ENCODE measurements around the gene CLSTN2.

CLSTN2 gene

DNA sequence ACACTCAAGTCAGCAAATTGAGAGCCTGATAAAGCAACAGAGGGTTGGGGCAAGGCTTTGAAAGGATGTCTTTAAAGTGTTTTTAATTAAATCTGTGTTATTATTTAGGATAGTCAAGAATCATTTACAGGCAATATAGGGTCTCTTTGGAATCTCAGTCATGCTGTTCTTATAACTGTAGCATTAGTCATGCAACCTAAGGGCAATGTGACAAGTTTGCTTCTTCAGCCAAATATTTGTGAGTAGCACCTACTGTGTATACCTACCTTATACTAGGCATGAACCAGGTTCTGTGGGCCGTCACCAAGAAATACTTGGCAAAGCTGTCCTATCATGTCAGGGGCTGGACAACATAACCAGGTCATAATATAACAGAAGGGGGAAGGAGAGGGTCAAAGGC is 558.3 kb downstream of the CLSTN2 start:
- no peak for DNase-seq (ENCODE audit: low read depth in 3 of 3, low spot score in 1 of 3)

DNA sequence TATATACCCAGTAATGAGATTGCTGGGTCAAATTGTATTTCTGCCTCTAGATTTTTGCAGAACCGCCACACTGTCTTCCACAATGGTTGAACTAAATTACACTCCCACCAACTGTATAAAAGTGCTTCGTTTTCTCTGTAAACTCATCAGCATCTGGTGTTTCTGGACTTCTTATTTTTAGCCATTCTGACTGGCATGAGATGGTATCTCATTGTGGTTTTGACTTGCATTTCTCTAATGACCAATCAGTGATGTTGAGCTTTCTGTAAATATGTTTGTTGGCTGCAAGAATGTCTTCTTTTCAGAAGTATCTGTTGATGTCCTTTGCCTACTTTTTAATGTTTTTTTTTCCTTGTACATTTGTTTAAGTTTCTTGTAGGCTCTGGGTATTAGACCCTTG is 560.0 kb downstream of the CLSTN2 start:
- DNase-seq (ENCODE audit: low read depth in 3 of 3, low spot score in 1 of 3): no peak

DNA sequence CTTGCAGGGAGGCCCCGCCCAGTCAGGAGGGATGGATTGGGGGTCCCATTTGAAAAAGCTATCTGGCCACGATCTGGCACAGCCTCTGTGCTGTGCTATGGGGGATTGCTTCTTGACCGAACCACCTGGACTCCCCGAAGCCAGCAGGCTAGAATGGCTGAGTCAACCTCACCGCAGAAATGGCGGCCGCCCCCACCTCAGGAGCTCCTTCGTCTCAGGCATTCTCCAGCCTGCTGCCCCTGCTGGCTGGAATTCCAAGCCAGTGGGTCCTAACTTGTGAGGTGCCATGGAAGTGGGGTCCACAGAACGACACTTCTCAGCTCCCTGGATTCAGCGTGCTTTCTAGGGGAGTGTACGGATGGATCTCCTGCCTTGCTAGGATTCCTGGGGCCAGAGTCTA is 562.3 kb downstream of the CLSTN2 start:
- DNase-seq (ENCODE audit: low read depth in 3 of 3, low spot score in 1 of 3): no peak

DNA sequence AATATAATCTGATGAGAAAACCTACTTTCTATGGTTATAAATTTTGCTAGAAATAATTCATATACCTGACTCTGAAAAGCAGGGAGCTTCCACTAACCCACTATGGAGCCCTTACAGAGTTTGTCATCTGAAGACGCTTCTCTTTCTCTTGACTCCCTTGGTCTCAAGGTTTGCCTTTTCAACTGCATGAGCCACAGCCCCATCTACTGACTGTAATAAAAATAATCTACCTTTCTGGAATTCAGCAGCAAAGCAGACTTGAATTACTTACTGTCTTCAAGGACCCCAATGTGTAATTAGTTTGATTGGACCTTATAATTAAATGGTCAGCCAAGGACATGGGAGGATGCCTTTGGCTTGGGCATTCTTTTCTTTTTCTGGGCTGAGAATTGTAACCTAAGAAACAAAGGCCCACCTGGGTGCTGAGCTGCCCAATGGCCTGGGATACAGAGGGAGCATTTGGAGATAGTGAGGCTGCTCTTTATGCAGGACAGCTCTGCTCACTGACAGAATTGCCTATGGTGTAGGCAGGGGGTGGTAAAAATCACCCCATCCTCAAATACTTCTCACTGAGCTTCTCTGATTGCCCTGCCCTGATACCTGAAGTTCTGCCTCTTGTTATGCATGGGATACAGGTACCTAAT is 564.3 kb downstream of the CLSTN2 start:
- no peak for DNase-seq (ENCODE audit: low read depth in 3 of 3, low spot score in 1 of 3)

DNA sequence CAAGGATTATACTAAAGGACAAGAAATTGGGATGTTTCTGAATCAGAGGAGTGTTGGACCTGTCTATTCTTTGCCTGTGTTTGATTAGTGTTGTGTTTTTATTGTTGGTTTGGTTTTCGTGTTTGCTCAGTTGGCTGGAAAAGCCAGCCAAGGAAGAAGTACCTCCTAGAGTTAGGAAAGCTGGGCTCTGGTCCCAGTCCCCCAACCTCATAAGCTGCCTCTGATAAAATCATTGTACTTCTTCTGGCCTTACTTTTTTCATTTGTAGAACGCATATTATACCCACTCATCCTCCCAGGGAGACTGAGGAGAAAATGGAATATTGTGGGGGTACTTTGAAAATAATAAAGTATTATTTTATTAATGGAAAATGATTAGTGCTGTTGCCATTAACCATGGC is 565.5 kb downstream of the CLSTN2 start:
- DNase-seq (ENCODE audit: low read depth in 3 of 3, low spot score in 1 of 3): no peak

DNA sequence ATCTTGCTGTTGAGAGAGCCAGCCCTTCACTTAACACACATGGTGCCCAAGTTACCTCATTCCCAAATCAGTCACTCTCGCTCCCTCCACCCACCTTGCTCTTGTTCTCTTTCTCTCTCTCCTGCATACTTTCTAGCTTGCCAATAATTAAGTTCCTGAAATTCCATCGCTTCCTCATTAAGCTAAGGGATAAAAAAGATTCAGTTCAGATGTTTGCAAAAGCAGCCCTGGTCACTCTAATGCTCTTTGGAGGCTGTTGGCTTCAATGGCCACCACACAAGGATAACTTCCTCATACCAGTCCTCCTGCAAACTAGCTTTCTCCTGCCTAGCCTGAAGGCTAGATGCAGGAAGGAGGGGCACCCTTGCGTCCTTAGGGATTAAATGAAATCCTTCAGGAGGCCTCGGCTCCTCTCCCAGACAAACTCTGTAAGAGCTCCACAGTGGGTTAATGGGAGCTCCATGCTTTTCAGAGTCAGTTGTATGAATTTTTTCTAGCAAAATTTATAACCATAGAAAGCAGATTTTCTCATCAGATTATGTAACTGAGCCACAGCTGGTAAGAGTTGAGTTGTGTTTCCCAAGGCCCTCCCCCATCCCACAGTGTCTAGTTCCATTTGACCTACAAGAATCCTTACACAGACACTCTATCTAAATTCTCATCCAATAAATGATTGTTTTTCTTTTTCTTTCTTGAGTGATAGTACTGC is 566.2 kb downstream of the CLSTN2 start:
- no peak for DNase-seq (ENCODE audit: low read depth in 3 of 3, low spot score in 1 of 3)

DNA sequence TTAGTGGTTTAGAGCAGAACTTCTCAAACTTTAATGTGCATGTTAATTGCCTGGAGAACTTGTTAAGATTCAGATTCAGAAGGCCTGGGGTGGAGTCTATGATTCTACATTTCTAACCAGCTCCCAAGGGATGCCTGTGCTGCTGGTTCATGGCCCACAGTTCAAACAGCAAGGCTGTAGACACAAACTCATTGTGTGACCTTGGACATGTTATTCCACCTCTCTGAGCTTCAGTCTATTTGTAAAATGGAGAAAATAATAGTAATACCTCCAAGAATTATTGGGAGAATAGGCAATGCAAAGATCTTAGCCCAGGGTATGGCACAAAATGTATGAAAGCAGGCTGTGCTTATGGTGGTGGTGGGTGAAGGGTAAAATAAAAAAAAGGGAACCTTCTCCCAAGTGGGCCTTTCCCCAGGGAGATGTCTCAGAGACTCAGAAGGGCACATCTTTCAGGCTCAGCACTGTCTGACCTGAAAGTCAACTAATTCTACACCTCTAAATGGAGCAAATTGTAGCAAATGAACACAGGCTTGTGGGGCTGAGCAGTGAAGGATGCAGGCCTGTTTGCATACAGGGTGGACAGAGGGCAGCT is 566.9 kb downstream of the CLSTN2 start:
- no peak for DNase-seq (ENCODE audit: low read depth in 3 of 3, low spot score in 1 of 3)

DNA sequence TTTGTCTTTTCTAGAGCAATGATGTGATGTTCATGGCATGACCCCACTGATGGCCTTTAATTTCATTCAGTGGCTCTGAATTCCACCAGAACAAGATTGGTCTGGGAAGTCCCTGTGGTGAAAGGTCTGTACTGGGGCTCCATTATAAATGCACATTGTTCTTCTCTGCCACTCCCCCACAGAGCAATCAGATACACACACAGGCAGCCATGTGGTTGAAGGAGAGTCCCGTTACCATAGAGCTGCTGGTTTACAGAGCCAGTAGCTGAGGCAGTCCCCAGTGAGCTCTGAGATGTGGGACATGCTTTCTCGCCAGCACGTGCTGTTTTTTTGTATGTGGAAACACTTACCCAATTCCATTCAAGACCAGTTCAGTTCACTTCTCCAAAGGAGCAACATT is 570.2 kb downstream of the CLSTN2 start:
- no peak for DNase-seq (ENCODE audit: low read depth in 3 of 3, low spot score in 1 of 3)

DNA sequence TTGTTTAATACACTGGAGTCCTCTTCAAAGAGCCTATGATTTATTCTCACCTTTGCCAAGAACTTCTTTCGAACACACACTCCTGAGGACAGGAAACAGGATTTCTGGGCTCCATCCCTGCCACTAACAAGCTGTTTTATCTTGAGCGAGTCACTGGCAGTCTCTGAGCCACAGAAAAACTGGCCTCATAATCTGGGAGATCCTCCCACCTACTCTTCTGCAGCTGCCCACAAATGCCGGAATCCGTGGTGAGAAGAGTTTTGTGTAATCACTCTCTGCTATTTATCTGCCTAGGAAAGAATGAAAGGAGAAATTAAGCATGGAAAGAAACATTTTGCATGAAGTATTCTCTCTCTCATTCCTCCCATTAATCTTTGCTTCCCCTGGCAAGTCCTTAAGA is 570.9 kb downstream of the CLSTN2 start:
- DNase-seq (ENCODE audit: low read depth in 3 of 3, low spot score in 1 of 3): no peak

DNA sequence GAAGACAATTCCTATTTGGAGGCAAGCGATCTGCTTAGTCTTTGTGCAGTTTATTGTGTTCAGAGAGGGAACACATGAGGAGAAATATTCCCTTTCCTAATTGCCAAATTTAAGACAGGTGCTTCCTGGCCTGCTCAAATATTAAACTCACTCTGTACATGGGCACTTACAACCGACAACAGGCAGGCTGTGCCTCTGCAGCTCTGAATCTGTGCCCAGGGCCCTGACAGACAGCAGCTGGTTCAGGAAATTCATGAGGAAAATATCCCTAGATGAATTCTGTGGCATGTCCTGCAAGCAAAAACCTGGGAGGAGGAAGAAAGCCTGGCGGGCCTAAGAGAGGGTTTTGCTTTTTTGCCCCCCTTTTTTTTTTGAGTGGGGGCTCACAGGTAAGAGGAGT is 573.6 kb downstream of the CLSTN2 start:
- no peak for DNase-seq (ENCODE audit: low read depth in 3 of 3, low spot score in 1 of 3)

DNA sequence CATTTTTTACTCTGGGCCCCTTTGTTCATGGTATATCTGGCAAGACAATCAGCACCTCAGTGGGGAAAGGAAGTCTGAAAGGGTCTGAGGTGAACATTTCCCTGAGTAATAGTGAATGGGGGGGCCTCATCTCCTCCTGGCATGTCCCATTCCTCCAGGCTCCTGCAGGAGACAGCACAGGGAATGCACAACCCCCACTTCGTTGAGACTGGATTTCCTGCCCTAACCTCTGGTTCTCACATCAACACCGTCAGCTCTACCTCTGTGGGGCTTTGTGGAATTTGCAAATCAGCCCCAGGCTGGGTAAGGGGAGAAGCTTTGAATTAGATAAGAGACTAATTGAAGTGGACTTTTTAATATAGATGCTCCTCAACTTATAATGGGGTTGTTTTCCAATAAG is 574.5 kb downstream of the CLSTN2 start:
- no peak for DNase-seq (ENCODE audit: low read depth in 3 of 3, low spot score in 1 of 3)

DNA sequence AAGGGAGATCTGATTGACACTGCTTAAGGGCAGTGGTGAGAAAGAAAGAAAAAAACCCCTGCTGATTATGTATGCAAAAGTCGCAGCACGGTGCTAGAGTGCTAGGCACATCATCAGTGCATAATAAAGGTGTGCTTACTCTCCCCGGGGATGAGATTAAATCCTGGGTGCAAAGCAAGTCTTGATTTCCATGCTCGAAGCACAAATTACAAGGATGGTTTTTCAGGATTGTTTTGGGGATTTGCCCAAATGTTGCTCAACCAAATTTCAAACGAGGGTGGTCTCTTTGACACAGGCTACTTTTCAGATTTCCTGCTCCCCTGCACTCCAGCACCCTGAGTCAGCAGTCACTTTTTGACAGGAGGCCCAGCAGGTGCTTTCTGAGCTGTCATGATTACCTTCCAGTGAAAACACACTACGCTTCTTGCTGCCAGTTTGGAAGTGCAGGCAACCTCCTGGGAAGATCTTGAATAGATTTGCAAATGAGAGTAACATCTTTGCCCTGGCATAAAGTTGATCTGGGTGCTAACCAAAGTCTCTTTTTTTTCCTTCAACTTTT is 575.4 kb downstream of the CLSTN2 start:
- no peak for DNase-seq (ENCODE audit: low read depth in 3 of 3, low spot score in 1 of 3)

DNA sequence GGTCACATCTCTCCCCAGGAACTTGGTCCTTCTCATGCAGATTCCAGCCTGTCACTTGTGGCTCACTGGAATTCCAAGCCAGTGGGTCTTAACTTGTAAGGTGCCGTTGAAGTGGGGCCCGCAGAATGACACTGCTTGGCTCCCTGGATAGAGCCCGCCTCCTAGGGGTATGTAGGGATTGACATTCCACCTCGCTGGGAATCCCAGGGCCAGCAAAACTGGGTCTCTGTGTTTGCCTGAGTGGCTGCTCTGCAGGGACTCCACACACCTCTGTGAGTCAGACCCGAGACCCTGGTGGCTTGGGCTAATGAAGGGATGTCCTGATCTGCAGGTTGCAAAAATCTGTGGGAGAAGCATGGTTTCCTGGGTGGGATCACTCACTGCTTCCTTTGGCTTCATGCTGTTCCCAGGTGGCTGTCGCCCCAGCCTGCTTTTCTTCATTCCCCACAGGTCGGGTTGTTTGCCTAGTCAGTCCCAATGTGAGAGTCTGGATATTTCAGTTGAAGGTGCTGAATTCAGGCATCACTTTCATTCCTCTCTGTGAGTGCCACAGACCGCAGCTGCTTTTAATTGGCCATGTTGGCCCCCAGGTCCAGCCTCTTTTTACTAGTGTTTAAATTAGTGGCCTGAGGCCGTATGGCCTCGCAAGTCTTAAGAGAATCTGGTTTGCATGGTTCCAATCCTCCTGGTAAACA is 586.9 kb downstream of the CLSTN2 start:
- no peak for DNase-seq (ENCODE audit: low read depth in 3 of 3, low spot score in 1 of 3)

DNA sequence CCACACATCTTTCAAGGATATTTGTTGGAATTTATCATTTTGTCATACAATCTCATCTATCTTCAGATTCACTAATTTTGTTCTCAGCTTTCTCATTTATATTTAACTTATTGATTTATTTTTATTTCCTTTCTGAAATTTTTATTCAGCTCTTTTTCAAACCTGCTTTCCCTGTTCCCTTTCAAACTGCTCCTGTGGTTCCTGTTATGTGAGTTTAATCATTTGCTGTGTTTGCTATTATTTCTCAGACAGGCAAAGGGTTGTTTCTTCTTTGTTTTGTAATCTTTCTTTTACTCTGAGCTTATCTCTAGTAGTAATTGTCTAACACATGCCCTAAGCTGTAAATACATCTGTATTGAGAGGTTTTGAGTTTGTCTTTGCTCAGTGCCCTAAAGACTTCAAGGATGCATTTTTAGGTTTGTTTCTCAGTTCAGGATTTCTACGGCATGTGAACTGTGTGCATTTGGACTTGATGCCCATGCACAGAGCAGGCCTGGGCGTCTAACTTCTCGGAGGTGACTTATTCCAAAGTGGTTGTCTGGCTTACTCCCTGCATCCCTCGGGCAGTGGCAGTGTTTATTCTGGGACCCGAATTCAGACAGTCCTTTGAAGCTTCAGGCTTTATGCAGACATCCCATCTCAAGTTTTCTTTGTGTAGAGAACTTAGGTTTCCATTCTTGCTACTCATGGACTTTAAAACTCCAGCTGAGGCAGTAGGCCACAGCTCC is 587.8 kb downstream of the CLSTN2 start:
- no peak for DNase-seq (ENCODE audit: low read depth in 3 of 3, low spot score in 1 of 3)

DNA sequence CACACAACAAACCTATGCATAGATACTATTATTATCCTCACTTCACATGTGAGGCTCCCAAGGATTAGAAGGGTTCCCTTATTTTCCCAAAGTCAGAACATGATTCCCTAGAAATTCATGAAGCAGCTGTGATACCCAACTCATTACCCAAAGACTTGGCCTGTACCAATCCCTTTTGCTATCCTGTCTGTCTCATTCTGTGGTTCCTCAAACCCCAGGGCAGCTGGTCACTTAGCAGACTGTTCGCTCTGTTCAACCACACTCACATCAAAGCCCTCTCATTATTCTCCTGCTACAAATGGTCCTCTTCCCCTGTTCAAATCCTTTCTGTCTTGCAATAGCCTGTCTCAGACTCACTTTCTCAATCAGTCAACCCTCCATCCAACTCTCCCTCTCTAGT is 588.6 kb downstream of the CLSTN2 start:
- no peak for DNase-seq (ENCODE audit: low read depth in 3 of 3, low spot score in 1 of 3)

DNA sequence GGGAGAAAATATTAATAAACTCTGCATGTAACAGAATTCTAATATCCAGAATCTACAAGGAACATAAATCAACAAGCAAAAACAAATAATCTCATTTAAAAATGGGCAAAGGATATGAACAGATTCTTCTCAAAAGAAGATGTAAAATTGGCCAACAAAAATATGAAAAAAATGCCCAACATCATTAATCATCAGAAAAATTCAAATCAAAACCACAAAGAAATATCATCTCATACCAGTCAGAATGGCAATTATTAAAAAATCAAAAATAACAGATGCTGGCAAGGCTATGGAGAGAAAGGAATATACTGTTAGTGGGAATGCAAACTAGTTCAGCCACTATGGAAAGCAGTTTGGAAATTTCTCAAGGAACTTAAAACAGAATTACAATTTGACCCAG is 592.2 kb downstream of the CLSTN2 start:
- DNase-seq (ENCODE audit: low read depth in 3 of 3, low spot score in 1 of 3): no peak

DNA sequence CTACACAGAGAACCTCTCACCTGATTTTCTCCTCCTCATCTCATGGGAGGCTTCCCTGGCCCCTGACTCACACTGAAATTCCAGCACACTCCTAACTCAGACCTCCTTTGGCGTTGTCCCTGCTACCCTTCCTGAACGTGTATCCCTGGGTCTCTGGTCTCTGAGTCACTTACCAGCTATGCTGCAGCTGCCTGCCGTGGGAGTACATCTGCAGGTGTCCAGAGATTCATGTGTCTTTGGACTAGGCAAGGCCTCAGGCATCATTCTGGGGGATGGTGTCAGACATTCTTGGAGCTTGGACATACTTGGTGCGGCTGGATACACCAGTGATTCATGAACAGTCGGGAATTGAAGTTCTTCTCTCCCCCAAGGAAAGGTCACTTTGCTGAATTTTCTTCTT is 594.1 kb downstream of the CLSTN2 start:
- DNase-seq (ENCODE audit: low read depth in 3 of 3, low spot score in 1 of 3): no peak

DNA sequence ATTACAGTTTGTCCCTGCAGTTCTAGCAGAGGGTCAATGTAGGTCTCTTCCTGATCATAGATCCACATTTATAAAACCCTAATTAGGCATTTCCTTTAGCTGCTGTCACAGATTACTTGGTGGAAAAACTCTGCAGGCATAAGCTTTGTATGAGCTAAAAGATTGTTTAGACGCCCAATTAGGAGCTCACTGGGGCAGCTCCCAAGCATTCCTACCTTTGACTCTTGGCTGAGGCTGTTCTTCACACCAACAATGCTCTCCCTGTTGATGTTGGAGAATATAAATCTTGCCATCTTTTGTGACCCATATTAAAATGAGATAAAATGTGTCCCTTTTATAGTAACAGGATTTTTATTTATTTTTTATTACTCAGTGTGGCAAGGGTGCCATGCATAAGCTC is 594.6 kb downstream of the CLSTN2 start:
- DNase-seq (ENCODE audit: low read depth in 3 of 3, low spot score in 1 of 3): no peak

DNA sequence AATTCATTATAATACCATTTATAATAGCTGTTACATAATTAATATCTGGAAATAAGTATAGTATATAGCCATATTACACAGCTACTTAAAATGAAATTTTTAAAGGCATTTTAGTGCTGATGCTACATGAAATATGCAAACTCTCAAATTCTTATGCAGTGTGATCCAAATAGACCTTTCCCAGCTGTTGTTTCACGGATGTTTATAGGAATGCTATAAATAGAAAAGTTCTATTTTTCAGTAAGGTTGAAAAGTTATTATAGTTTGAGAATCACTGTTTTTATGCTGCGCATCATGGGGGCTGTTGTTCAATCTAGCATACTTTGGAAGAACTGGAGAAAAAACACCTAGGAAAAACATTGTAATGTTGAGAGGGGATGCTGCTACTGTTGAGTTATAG is 595.1 kb downstream of the CLSTN2 start:
- no peak for DNase-seq (ENCODE audit: low read depth in 3 of 3, low spot score in 1 of 3)

DNA sequence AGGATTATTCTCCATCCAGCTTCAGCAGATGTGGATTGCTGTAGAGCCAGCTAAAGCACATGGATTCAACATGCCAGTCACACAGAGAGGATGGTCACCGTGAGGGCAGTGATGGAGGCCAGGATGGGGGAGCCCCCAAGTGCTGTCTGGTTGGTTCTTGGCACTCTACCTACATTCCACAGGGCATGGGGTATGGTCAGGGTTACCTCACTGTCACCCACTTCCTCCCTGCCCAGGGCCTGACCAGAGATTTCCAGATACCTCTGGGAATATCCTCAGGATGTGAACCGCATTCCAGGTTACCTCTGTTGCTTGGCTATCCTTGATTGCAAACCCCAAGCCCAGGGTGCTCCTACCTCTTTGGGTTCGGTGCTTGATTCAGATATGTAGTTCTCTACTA is 595.6 kb downstream of the CLSTN2 start:
- no peak for DNase-seq (ENCODE audit: low read depth in 3 of 3, low spot score in 1 of 3)

DNA sequence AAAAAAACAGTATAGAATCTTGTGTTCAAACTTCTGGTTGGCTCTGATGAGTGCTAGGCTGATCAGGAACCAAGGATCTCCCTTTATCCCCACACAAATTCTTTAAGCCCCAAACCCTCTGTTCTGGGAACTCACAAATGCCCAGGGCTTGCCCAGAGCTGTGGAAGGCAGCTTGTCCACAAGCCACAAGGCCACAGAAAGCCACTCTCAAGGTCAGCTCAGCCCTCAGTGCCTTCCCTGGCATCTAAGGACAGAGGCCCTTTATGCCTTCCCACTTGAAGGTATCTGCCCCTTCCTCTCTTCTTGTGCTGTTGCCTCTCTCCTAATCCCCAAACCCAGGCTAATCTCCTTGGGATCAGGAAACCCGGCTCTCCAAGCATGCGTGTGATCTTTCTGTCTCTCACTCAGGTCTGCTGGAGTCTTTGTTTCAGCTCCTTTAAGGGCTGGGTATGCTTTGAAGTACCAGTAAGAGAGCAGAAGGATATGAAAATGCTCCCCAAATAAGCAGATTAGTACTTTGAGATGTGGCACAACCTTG is 597.9 kb downstream of the CLSTN2 start:
- no peak for DNase-seq (ENCODE audit: low read depth in 3 of 3, low spot score in 1 of 3)

All from stimulated activated CD4-positive, alpha-beta T cell treated with anti-CD3 and anti-CD28 coated beads, TNF-alpha, amount 100 ng/mL, for 1 hour (primary cell).